ENCODE data around the gene KYAT1.

The KYAT1 gene

DNA sequence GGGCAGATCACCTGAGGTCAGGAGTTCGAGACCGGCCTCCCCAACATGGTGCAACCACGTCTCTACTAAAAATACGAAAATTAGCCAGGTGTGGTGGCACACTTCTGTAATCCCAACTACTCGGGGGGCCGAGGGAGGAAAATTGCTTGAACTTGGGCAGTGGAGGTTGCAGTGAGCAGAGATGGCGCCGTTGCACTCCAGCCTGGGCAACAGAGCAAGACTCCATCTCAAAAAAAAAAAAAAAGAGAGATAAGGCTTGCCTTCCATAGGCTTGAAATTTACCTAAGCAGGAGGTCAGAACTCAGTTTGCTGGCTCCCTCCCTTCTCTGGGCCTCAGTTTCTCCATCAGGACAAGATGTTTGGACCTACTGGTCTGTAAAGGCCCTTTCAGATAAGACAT, 53.5 kb downstream of the KYAT1 start:
- DNase-seq = no peak
- intact Hi-C loops (cut with DNase I) = no loop called here

DNA sequence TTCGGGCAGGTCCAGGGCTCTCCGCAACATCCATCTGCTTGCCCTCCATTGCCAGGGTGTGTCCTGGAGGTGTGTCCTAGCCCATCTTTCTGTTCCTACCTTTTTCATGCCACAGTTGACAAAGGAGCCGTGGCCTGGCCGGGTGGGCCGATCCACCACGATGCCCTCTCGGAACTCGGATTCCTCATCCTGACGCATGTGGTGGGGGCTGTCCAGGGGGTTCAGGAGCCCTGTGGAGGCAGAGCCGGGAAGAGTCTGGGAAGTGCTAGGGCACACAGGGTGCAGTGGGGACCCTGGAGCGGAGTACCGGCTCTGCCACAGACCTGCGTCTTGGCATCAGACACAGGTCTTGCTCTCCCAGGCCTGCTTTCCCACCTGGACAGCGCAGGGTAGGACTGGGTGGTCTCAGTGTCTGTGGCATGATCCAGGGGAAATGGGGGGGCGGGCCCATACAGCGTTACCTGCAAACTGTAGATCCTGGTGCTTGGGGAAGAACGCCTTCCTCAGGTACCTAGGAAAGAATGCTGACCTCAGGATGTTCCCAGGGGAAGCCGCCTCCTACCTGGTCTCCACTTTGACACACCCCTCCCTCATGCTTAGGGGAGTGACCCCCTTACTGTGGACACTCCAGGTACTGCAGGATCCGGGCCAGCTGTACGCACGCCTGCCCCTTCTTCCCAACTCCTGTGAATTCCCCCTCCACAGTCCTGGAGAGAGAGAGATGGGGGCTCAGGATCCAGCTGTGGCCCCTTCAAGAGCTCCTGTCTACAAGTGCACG, 55.6 kb downstream of the KYAT1 start:
- DNase-seq = no peak

GRCh38 chr9:128824911-128825310, 56.8 kb downstream of the KYAT1 start:
- no peak for DNase-seq
- intact Hi-C loops (cut with DNase I) = no loop called here

More for the DNA sequence above, 55.6 kb downstream of the KYAT1 start:
- intact Hi-C loops (cut with DNase I) = no loop called here

DNA sequence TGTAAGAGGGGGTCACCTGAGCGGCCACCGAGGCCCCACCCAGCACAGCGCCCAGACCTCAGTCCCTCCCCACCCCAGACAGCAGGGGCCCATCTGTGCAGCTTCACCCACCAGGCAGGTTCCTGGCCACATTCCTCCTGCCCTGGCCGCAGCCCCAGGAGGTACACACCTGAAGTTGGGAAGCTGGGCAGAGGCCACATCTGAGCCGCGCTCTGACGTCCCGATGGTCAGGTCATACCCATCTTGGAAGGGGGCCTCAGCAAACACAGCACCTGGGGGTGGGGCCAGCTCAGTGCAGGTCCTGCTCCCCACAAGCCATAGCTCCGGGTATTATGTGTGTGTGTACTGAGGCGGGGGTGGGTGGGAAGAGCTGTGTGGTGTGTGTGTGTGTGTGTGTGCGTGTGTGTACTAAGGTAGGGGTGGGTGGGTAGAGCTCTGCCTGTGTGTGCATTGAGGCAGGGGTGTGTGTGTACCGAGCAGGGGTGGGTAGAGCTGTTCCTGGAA, 57.8 kb downstream of the KYAT1 start:
- intact Hi-C loops (cut with DNase I) = no loop called here
- peak in 2 of 42 donors; percentile 30 to 44 for DNase-seq

- intact Hi-C loops (cut with DNase I) = no loop called here
- DNase-seq = no peak
Measured at GRCh38 chr9:128823362-128823902, 58.3 kb downstream of the KYAT1 start.

DNA sequence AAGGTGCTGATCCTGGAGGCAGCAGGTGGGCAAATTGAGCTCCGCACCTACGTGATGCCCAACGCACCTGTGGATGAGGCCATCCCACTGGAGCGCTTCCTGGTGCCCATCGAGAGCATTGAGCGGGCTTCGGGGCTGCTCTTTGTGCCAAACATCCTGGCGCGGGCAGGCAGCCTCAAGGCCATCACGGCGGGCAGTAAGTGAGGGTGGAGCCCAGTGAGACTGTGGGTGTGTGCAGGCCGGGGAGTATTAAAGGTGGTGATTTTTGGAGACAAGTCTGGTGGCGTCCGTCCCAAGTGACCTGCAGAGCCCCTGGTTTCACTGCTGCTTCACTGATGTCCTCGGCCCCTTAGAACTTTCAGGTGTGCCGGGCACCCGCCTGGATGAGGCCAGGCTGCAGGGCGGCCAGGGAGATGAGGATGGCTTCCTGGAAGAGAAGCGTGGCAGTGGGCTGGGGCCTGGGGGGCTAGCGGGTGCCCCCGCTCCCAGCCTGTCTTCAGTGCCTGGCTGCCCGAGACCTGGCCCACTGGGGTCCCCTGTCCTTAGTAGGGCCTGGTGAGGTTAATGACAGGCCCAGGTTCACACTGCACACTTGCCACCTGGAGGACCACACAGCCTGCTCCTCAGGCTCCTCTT, 59.2 kb downstream of the KYAT1 start:
- intact Hi-C loops (cut with DNase I) = no loop called here
- no peak for DNase-seq

DNA sequence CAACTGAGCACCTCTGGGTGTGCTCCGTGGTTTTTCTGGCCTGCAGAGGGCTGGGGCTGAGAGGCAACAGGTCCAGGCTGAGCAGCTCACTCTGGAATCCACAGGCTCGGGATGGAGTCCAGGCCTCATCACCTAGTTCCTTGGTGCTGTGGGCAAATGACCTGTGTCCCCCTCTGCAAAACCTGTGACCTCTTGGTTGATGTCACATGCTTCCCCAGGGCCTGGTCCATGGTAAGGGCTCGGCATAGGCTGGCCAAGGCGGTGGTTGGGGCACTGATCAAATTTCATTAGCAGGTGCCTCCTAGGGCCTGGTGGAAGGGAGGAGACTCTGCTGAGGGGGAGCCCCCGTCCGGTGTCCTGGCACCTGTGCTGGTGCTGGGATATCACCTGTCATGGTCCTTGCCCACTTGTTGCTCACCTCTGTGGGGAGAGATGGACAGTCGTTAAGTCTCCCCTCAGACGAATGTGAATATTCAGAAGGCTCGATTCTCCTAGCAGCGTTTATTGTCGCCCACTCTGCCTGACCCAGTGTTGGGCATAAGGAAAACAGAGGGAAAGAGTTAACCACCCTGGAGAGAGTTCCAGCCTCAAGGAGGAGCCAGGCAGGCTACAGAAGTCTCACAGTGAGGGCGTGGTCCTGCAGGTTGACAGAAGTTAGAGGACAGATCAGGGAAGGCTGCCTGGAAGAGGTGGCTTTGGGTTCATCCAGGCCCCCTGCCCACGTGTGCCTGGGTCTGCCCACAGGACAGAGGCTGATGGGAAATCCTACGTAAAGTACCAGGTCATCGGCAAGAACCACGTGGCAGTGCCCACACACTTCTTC, 60.0 kb downstream of the KYAT1 start:
- DNase-seq = no peak
- intact Hi-C loops (cut with DNase I) = no loop called here

DNA sequence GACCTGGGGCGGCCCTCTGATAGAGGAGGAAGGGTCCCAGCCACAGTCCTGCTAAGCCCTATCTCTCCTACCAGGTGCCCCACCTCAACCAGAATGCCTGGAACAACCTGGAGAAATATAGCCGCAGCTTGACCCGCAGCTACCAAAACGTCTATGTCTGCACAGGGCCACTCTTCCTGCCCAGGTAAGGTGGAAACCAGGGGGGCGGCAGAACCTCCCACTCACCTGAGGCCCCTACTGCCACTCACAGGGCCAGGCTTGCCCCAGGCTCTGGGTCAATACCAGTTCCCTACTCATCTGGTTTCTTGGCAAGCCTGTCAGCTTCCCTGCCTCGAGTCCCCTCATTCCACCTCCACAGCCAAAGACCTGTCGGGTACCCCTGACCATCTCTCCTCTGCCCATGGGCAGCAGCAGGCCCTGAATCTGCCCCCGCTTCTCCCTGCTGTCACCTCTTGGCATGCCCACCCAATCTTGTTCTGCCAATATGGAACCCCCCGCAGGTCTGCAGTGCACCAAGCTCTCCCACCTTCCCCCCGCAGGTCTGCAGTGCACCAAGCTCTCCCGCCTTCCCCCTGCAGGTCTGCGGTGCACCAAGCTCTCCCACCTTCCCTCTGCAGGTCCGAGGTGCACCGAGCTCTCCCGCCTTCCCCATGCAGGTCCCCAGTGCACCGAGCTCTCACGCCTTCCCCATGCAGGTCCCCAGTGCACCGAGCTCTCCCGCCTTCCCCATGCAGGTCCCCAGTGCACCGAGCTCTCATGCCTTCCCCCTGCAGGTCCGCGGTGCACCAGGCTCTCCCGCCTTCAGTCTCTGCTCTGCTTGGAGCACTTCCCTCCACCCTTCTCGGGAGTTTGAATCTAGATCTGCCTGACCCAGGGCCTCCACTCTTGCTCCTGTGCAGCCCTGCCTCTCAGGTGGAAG, 60.8 kb downstream of the KYAT1 start:
- no peak for DNase-seq
- intact Hi-C loops (cut with DNase I) = no loop called here

DNA sequence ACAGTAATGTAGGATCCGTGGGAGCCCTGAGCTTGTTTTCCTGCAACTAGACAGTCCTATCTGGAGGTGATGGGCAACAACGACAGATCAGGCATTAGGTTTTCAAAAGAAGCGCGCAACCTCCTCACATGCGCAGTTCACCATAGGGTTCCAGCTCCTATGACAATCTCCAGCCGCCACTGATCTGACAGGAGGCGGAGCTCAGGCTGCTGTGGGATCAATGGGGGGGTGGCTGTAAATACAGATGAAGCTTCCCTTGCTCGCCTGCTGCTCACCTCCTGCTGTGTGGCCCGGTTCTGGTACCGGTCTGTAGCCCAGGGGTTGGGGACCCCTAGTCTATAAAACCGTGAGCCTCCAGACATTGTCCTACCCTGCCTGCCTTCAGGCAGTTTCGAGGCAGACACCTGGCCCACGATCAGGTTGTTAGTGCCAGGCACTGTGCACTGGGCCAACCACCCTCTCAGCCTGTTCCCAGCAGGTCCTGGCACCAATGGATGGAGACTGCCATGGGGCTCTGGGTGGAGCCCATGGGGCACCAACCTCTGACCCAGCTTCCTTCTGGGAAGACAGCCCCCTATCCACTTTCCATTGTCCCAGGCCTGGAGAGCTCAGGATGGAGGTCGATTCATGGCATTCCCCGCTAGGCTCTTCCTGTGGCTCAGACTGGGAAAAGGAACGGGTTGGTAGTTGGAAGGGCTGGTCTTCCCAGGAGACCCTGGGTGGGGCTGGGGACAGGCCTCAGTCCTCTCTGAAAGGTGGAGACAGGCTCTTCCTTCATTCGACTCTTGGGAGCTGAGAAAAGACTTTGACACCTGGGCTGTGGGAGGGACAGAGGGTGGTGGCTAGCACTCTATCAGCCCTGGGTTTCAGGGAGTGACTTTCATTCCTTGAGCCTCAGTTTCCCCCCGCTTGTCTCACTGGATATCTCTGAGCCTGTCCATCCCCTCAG, 61.8 kb downstream of the KYAT1 start:
- peak; percentile 30 to 87 (median 70) for DNase-seq
- intact Hi-C loops (cut with DNase I) = loop anchor here (2.0 kb wide), 1 partner anchor 47 kb away; no protein-coding TSS in a partner anchor

DNA sequence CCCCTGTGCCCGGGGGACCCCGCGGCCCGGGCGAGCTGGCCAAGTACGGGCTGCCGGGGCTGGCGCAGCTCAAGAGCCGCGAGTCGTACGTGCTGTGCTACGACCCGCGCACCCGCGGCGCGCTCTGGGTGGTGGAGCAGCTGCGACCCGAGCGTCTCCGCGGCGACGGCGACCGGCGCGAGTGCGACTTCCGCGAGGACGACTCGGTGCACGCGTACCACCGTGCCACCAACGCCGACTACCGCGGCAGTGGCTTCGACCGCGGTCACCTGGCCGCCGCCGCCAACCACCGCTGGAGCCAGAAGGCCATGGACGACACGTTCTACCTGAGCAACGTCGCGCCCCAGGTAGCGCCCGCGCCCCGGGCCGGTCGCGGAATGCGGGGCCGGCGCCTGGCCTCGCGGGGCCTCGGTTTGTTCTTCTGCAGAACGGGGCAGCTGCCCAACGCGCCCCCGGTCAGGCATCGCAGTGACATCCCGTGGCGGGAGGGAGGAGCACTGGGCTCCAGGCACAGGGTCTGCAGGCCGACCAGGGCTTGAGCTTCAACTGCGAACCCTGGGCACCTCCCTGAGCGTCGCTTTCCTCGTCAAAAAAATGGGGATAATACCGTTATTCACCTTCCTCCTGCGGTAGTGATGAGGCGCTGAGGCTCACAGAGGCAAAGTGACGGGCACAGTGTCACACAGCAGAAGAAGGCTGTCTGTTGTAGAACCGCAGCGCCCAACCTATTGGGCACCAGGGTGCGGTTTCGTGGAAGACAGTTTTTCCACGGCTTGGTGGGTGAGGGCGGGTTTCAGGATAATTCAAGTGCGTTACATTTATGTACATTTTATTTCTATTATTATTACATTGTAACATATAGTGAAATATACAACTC, 62.7 kb downstream of the KYAT1 start:
- intact Hi-C loops (cut with DNase I) = loop anchor here (2.0 kb wide), 1 partner anchor 46 kb away; no protein-coding TSS in a partner anchor
- DNase-seq = peak in 41 of 42 donors; percentile 21 to 78 (median 60)

DNA sequence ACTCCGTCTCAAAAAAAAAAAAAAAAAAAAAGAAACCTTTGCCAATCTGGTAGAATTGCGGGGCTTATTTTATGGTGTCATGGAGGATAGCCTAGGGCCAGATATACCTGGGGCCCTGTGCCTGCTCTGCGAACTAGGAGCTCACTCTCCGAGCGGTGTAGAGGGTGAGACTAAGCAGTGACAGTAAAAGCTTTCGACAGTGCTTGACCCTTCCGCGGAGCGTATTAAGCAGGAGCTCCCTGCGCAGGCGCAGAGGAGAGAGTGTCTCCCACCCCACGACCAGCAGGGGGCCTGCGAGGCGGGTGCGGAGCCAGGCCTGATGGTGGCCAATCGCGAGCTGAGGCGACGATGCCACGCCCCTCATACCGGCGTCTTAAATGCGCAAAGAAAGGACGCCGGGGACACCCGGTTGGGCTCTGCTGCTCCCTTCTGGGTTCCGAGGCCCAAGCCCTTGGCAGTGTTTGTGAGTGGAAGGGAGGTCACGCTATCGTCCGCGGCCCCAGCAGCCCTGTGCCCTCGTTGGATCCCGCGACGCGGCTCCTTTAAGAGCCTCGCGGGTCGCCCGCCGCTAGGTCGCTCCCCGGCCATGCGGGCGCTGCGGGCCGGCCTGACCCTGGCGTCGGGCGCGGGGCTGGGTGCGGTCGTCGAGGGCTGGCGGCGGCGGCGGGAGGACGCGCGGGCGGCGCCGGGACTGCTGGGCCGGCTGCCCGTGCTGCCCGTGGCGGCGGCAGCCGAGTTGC, 63.5 kb downstream of the KYAT1 start, which contains the start of gene ENDOG:
TSS of gene ENDOG (plus strand) at position 402 of the 740 bp plus-strand sequence. CDS start at position 587, 185 bp downstream.
- intact Hi-C loops (cut with DNase I) = loop anchor here (2.0 kb wide), 1 partner anchor 45 kb away; no protein-coding TSS in a partner anchor
- DNase-seq = peak; percentile 96 to 99 (median 98)

DNA sequence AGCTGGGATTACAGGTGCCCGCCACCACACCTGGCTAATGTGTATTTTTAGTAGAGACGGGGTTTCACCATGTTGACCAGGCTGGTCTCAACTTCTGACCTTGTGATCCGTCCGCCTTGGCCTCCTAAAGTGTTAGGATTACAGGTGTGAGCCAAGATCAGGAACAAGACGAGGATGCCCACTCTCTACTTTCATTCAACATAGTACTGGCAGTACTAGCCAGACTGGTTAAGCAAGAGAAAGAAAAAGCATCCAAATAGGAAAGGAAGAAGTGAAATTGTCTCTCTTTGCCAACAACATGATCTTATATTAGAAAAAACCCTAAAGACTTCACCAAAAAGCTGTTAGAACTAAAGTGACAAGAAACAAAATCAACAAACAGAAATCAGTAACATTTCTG, 70.9 kb downstream of the KYAT1 start:
- intact Hi-C loops (cut with DNase I) = no loop called here
- no peak for DNase-seq

DNA sequence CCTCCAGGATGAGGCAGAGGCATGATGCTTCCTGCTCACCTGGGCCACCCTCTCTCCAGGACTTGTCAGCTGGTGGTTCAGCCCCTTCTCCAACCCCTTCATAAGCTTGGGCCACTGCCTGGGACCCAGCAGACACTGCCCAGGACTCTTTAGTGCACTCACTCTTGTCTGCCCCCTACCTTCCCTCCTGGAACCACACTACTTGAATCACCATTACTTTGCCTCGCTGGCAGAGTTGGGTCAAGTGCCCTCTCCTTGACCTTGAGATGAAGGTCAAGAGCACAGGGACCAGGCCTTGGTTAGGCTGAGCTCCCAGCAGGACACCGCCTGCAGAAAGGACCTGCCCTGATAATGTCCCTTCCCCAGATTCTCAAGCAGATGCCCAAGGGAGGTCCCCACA, 71.9 kb downstream of the KYAT1 start:
- intact Hi-C loops (cut with DNase I) = no loop called here
- DNase-seq = no peak

DNA sequence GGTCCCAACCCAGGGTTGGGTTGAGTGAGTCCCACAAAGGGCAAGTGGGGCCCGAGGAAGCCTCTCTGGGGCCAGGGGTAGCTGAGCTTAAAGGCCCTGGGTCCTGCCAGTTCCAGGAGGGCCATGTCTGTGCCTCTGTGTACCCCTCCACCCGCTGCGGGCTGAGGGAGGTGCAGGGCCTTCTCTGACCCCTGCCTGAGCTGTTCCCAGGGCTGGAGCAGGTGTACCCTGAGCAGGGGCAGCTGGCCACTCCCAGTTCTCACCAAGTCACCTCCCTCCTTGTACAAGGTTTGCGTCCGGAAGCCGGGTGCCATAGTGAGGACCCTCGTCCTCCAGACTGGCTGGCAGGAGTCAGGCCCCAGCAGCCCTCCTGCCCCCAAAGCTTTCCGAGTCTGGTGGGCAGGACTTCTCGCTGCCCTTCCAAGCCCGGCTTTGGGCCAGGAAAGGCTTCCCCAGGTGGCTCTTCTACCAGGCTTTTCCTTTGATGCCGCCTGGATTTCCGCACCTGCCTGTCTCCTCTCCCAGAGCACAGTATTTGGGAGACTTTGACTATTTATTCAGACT, 72.6 kb downstream of the KYAT1 start:
- no peak for DNase-seq
- intact Hi-C loops (cut with DNase I) = no loop called here

DNA sequence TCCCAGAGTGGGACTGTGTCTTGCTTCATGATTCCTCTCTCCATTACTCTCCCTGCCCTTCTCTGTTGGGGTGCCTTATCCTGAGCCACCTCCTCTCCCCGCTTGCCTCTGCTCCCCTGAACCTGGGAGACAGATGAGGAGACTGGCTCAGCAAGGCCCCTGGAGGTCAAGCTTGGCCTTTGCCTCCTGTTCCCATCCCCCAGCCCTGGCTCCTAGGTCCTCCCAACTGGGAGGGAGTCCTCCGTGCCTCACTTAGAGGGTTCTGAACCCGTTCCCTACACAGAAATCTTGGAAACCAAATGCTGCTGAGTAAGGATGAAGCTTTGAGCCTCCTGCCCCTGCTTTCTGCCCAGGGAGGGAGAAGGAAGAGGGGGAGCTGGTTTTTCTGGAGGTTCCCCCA, 73.2 kb downstream of the KYAT1 start:
- DNase-seq = no peak
- intact Hi-C loops (cut with DNase I) = no loop called here

Measured in head of caudate nucleus (tissue), 42 donors.